ENCODE data around the gene CA12.
A peak's percentile ranks its signal among the peaks of the same experiment; 100 is the strongest.

CA12 gene

DNA sequence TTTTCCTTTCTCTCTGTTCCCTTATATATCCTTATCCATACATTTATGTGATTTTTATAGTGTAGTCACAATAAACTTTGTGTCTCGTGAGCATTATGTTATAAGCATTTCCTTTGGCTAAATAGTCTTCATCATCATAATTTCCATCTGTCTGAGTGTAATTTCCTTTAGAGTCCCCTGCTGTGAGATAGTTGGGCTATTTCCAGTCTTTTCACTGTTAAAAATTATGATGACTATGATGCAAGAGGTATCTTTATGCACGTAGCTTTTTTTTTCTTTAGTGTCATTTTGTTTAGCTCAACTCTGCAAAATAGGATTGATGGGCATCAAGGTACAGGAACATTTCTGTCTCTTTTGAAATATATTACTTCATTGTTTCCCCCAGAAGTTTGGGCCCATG, 26.9 kb upstream of the CA12 start:
- Mint-ChIP-seq H3K27me3 (no peaks in the 10 kb centered on the region), H3K4me3 (no peak overlapping the region), H3K36me3 (no peaks in the 10 kb centered on the region), H3K4me1 (ENCODE audit: low read depth) (peaks cover 4% of the 10 kb centered on the region), H3K9me3 (ENCODE audit: low read depth) (no peaks in the 10 kb centered on the region), H3K27ac (no peak overlapping the region)

DNA sequence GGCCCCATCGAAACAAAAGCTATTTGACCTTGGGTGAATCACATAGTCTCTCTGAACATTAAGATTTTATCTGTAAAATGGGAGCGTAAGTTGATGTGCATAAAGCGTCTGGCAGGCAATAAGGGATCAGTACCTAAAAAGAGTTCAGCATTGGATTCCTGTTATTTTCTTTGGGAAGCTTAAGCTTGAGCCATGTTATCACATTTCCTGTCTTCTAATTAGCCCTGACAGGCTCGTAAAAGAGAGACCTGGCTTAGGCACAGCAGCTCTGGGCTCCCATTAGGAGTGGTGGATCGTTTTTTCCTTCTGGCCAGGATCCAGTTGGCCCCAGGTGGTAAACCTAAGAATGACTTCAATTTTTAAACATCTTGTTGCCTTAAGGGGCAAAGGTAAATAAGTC, 26.0 kb upstream of the CA12 start:
- Mint-ChIP-seq H3K9me3 (ENCODE audit: low read depth) (no peaks in the 10 kb centered on the region), H3K36me3 (no peaks in the 10 kb centered on the region), H3K4me3 (no peak overlapping the region), H3K4me1 (ENCODE audit: low read depth) (peaks cover 4% of the 10 kb centered on the region), H3K27me3 (no peaks in the 10 kb centered on the region), H3K27ac (no peak overlapping the region)

DNA sequence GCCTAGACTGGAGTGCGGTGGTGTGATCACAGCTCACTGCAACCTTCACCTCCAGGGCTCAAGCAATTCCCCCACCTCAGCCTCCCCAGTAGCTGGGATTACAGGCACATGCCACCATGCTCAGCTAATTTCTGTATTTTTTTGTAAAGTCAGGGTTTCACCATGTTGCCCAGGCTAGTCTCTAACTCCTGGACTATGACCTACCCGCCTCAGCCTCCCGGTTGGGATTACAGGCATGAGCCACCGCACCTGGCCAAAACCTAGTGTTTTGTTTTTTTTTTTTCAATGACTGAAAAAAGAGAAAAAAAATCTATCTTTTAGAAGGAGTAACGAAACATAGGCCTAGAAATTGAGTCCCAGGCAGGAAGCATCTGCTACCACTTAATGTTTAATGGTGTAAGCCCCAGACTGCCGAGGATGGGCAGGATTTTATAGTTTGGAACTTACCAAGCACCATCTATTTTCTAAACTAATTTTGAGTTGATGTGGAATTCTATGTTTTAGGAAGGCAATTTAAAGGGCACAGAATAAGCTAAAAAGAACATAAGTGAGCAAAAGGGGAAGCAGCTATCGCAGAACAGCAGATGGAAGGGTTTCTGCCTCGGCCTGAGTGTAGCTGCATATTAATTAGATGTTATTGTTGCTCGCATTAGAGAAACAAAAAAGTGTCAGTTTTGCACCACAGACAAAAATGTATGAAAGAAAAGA, 24.2 kb upstream of the CA12 start:
- Mint-ChIP-seq H3K4me3 (no peak overlapping the region), H3K9me3 (ENCODE audit: low read depth) (no peaks in the 10 kb centered on the region), H3K27ac (no peak overlapping the region), H3K27me3 (no peaks in the 10 kb centered on the region), H3K36me3 (no peaks in the 10 kb centered on the region), H3K4me1 (ENCODE audit: low read depth) (peaks cover 8% of the 10 kb centered on the region)

DNA sequence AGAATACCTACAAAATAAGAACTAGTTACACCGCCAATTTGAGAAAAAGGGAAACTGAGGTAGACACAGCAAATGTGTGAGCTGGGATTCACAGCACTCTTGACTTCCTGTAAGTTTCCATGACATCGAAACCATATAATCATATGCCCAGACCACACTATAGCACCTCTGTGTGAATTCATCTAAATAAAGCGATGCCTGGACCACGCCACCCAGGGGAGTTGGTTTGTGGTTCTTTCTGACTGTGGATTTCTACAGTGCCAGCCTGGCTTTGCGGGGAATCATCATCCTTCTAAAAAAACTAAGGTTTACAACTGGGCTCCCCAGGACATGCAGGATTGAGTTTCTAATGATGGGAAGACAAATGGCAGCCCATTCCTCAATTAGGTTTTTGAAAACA, 23.5 kb upstream of the CA12 start:
- H3K9me3 Mint-ChIP-seq (ENCODE audit: low read depth), result no peaks in the 10 kb centered on the region
- H3K4me1 Mint-ChIP-seq (ENCODE audit: low read depth), result peaks cover 9% of the 10 kb centered on the region
- no peak overlapping the region for H3K4me3 Mint-ChIP-seq
- H3K27ac Mint-ChIP-seq, result no peak overlapping the region
- H3K36me3 Mint-ChIP-seq, result no peaks in the 10 kb centered on the region
- H3K27me3 Mint-ChIP-seq, result no peaks in the 10 kb centered on the region

DNA sequence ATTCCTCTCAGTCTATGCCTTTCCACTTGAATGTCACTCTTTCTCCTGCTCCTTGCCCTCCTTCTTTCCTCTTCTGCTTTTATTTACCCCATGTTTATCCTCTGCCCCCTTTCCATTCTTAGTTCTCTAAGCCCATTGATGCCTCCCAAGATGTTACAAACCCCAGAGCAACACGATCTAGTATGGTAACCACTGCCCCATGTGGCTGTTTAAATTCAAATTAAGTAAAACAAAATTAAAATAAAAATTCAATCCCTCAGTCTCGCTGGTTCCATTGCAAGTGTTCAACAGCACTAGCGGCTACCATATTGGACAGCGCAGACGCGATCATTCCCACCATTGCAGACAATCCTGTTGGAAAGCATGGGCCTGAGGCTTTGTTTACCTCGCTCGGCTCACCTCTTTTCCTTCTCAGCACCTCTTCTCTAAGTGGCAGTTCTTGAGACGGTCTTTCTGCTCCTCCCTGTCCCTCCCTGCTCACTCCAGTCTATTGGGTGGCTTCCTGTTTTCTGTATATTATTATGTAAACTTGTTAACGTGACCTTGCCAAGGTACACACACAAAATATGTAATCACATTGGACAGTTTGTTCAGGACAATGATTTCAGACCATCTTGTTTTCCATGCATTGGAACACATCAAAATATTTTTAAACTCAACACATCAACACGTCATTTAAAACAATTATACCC, 21.8 kb upstream of the CA12 start:
- no peak overlapping the region for H3K4me3 Mint-ChIP-seq
- H3K9me3 Mint-ChIP-seq (ENCODE audit: low read depth), result no peaks in the 10 kb centered on the region
- H3K27me3 Mint-ChIP-seq, result no peaks in the 10 kb centered on the region
- H3K4me1 Mint-ChIP-seq (ENCODE audit: low read depth), result peaks cover 9% of the 10 kb centered on the region
- no peak overlapping the region for H3K27ac Mint-ChIP-seq
- H3K36me3 Mint-ChIP-seq, result no peaks in the 10 kb centered on the region

DNA sequence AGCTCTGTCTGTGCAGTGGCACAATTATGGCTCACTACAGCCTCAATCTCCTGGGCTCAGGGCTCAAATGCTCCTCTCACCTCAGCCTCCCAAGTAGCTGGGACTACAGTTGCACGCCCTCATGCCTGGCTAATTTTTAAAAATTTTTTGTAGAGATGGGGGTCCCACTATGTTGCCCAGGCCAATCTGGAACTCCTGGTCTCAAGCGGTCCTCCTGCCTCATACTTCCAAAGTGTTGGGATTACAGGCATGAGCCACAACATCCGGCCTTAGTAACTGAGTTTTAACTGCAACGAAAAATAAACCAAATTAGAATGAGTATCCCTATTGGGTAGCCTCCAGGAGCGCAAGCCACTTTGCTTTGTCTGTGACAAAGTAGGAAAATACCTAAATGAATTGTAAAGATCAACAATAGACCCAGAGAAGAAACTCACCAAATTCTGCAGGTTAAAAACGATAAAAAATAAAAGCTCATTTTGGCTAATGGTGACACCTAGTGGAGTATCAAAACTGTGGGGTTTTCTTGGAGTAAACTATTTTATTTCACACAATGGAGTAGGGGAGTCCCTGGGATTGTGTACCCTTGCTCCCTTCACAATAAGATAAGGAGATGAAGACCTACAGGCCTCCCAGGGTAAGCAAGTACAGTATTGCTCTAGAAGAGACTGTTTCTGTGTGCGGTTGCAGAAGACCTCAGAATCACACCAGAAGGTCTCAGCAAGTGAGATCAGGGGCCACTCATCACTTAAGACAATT, 21.0 kb upstream of the CA12 start:
- H3K36me3 Mint-ChIP-seq, result no peaks in the 10 kb centered on the region
- no peak overlapping the region for H3K27ac Mint-ChIP-seq
- no peaks in the 10 kb centered on the region for H3K27me3 Mint-ChIP-seq
- H3K9me3 Mint-ChIP-seq (ENCODE audit: low read depth), result no peaks in the 10 kb centered on the region
- no peak overlapping the region for H3K4me3 Mint-ChIP-seq
- peaks cover 9% of the 10 kb centered on the region for H3K4me1 Mint-ChIP-seq (ENCODE audit: low read depth)

DNA sequence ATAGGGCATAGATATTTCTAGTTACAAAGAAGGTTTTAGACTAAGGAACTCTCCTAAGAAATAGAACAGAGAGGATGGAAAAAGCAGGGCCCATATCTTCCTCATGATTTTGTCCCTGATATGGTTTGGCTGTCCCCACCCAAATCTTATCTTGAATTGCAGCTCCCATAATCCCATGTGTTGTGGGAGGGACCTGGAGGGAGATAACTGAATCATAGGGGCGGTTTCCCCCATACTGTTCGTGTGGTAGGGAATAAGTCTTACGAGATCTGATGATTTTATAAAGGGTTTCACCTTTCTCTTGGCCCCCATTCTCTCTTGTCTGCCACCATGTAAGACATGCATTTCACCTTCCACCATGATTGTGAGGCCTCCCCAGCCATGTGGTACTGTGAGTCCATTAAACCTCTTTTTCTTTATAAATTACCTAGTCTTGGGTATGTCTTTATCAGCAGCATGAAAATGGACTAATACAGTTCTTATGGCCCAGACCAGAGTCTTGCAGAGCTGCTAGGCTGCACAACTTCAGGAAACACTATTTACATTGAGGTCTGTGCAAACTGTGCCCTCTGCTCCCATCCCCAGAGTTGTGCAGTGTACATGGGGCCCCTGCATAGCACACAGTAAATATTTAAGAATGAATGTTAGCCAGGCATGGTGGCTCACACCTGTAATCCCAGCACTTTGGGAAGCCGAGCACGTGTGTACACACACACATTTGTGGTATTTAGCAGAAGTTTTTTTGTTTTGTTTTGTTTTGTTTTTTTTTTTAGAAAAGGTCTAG, 20.3 kb upstream of the CA12 start:
- H3K4me3 Mint-ChIP-seq, result no peak overlapping the region
- H3K27ac Mint-ChIP-seq, result no peak overlapping the region
- H3K9me3 Mint-ChIP-seq (ENCODE audit: low read depth), result no peaks in the 10 kb centered on the region
- no peaks in the 10 kb centered on the region for H3K36me3 Mint-ChIP-seq
- H3K27me3 Mint-ChIP-seq, result no peaks in the 10 kb centered on the region
- H3K4me1 Mint-ChIP-seq (ENCODE audit: low read depth), result peaks cover 9% of the 10 kb centered on the region

DNA sequence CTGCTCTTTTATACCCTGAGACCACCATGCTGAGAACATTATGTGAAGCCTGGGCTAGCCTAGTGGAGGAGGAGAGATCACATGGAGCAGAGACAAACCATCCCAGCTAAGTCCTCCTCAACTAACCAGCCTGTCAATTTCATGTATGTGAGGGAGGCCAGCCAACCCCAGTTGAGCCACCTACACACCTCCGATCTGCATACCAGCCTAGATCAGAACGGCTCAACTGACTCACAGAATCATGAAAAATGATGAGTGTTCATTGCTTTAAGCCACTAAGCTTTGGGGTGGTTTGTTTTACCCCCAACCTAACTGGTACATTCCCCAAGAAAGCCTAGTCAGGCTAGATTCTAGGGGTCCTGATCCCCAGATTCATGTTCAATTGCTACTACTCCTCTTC, 19.4 kb upstream of the CA12 start:
- Mint-ChIP-seq H3K4me3 (no peak overlapping the region), H3K9me3 (ENCODE audit: low read depth) (no peaks in the 10 kb centered on the region), H3K36me3 (no peaks in the 10 kb centered on the region), H3K4me1 (ENCODE audit: low read depth) (peaks cover 9% of the 10 kb centered on the region), H3K27ac (no peak overlapping the region), H3K27me3 (no peaks in the 10 kb centered on the region)

DNA sequence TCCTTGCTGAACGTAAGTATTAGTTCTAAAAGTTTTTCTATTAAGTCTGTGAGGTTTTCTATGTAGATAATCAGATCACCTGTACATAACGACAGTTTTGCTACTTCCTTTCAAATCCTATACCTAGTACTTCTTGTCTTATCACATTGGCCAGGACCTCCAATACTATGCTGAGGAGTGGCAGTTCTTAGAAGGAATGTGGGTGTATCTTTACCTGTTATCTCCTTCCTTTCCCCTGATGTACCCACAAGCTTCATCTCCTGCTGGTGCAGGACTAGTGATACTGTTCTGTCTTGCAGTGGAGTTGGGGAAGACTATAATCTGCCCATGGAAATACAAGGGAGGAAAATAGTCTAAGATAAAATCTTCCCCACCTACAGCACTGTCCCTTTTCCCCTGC, 16.8 kb upstream of the CA12 start:
- Mint-ChIP-seq H3K4me1 (ENCODE audit: low read depth) (peaks cover 5% of the 10 kb centered on the region), H3K9me3 (ENCODE audit: low read depth) (no peaks in the 10 kb centered on the region), H3K36me3 (no peaks in the 10 kb centered on the region), H3K4me3 (no peak overlapping the region), H3K27ac (no peak overlapping the region), H3K27me3 (peaks cover 2% of the 10 kb centered on the region)

DNA sequence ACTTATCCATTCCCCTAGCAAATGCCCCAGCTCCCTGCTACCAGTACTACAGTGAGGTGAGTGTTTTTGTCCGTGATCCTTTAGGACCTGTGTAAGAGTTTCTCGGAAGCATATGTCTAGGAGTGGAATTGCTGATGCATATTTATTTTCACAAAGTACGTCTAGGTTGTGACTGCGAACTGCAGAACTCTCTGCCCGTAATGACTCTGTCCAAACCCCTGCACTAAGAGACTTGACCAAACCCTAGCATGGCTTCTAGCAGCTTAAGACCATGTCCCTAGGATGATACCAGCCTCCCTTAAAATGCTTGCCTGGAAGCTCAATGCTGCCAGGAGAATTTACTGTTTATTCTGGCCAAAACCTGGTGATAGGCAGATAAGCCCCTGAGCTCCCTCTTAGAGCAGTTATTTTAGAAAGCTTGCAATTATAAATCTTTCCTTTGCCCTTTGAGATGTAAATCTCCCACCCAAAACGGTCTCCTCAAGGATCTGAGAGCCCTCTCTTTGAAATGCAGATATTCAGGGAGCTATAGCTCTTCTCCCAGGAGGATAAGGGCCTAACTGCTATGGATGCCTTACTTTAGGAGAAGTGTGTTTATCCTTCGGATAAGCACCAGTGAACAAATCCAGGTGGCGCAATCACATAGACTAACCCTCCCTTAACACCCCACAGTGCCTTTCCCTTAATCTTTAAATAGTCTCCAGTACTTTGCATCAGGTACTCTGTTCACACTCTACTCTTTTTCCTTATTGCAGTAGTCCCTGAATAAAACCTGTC, 14.7 kb upstream of the CA12 start:
- peaks cover 2% of the 10 kb centered on the region for H3K27me3 Mint-ChIP-seq
- H3K27ac Mint-ChIP-seq, result no peak overlapping the region
- peaks cover 13% of the 10 kb centered on the region for H3K4me1 Mint-ChIP-seq (ENCODE audit: low read depth)
- no peaks in the 10 kb centered on the region for H3K9me3 Mint-ChIP-seq (ENCODE audit: low read depth)
- no peak overlapping the region for H3K4me3 Mint-ChIP-seq
- no peaks in the 10 kb centered on the region for H3K36me3 Mint-ChIP-seq

DNA sequence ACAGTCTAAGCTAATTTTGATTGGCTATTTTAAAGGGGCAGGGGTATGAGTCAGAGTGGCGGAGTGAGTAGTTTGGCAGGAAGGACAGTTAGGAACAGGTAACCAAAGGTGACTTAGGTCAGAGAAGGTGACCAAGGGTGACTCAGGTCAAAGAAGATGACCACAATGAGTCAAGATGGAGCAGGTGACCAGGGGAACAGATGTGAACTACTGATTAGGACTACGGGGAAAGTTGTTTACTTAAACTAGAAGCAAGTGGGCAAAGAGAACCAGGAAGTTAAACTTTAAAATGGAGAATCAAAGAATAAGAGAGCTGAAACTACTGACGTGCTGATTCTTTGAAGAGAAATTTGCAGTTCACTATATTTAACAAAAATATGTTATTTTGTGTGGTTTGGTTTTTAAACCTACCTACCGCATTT, 14.1 kb upstream of the CA12 start:
- Mint-ChIP-seq H3K4me1 (ENCODE audit: low read depth) (peaks cover 9% of the 10 kb centered on the region), H3K36me3 (no peaks in the 10 kb centered on the region), H3K27ac (no peak overlapping the region), H3K27me3 (peaks cover 2% of the 10 kb centered on the region), H3K9me3 (ENCODE audit: low read depth) (no peaks in the 10 kb centered on the region), H3K4me3 (no peak overlapping the region)

DNA sequence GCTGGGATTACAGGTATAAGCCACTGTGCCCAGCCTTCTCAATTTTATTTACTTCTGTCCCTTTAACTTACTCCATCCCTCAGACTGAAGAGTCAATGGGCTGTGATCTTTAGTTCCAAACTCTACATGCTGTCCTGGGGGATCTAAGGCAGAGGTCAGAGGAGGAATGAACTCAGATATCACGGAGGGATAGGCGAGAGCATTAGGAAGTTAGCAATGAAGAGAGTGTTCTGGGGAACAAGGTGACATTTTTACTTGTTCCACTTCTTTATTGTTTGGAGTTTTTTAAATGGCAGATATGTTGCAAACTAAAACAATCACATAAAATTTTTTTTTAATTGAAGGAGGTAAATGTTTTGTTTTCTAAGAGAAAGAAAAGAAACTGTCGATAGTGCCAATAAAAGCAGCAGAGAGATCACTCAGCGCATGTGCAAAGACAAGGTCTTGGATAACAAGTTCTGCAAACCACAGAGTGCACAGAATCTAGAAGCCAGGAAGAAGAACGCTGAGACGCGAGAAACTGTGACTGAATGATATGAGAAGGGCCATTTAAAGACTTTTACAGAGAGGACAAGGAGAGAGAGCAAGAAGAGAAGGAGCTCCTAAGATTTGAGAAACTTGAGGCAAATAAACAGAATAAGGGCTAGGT, 10.8 kb upstream of the CA12 start:
- H3K36me3 Mint-ChIP-seq, result no peaks in the 10 kb centered on the region
- H3K9me3 Mint-ChIP-seq (ENCODE audit: low read depth), result no peaks in the 10 kb centered on the region
- peak overlapping the region; percentile 36 for H3K4me3 Mint-ChIP-seq
- peaks cover 11% of the 10 kb centered on the region for H3K4me1 Mint-ChIP-seq (ENCODE audit: low read depth)
- H3K27me3 Mint-ChIP-seq, result peaks cover 2% of the 10 kb centered on the region
- no peak overlapping the region for H3K27ac Mint-ChIP-seq

DNA sequence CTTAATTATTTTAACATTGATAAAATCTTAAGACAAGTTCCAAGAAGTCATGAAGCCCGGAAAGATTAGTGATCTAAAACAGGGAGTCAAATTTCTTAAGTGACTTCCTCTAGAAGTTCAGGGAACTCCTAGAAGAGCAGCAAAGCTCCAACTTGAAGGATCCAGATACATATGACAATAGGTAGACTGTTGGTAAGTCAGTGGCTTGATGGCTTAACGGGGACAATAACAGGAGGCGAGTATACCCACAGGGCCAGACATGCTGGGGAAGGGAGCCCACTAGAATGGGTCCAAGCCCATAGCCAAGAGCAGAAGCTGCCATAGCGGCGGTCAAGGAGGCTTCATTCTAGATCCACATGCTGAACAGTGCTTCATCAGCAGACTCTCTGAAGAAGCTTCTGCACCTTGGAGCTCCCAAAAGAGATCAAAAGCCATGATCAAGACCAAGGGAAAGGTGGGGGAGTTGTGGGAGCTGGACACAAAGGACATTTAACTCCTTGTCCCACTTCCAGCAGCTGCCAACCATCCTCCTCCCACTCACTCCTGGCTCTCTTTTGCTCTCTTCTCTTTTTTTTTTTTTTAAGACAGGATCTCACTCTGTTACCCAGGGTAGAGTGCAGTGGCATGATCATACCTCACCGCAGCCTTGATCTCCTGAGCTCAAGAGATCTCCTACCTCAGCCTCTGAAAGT, 10.2 kb upstream of the CA12 start:
- Mint-ChIP-seq H3K27me3 (peaks cover 2% of the 10 kb centered on the region), H3K9me3 (ENCODE audit: low read depth) (no peaks in the 10 kb centered on the region), H3K4me1 (ENCODE audit: low read depth) (peaks cover 11% of the 10 kb centered on the region), H3K36me3 (peaks cover 3% of the 10 kb centered on the region), H3K4me3 (peak overlapping the region; percentile 36), H3K27ac (no peak overlapping the region)

Measured in activated naive CD8-positive, alpha-beta T cell (primary cell).